GM18505 (cell line): ENCODE data around the gene CARD14.
"Not testable (repeated sequence)": the region's sequence is repeated elsewhere in the genome, so short reads cannot be mapped to it uniquely, and the experiment has no call there.

Experiments used
- ATAC-seq: cut with Tn5 transposase; IDR thresholded peaks from one replicate; pipeline ENCODE4 v1.9.1; 2021; ENCODE audit not compliant: unreplicated experiment
- POLR2A ChIP-seq: IDR thresholded peaks from 4 replicates; pipeline ENCODE4 v1.6.1; 2011; ENCODE audit warnings: borderline replicate concordance; ENCODE audit not compliant: insufficient read depth, insufficient read length; ENCODE audit errors: extremely low read depth

CARD14 gene

DNA sequence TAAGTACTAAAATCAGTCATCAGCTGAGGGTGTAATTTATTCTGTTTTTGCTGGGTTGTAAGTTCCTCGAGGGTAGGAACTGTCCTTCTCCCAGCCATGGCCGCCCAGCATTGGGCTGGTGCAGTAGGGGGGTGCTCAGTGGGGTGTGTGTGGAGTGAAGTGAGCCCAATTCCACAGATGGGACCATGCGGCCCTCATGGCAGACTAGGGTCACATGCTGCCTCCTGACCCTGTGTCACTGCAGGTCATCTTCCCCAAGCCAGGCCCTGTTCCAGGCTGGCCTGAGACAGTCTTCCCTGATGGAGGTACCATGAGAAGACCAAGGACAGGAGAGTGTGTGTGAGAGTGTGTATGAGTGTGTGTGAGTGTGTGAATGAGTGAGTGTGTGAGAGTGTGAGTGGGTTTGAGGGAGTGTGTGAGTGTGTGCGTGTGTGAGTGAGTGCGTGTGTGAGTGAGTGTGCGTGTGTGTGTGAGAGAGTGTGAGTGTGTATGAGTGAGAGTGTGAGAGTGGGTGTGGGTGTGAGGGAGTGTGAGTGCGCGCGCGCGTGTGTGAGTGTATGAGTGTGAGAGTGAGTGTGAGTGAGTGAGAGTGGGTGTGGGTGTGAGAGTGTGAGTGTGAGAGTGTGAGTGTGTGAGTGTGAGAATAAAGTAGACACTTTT is 54.1 kb downstream of the CARD14 start:
- TF ChIP-seq POLR2A: no peak
- no peak for ATAC-seq

DNA sequence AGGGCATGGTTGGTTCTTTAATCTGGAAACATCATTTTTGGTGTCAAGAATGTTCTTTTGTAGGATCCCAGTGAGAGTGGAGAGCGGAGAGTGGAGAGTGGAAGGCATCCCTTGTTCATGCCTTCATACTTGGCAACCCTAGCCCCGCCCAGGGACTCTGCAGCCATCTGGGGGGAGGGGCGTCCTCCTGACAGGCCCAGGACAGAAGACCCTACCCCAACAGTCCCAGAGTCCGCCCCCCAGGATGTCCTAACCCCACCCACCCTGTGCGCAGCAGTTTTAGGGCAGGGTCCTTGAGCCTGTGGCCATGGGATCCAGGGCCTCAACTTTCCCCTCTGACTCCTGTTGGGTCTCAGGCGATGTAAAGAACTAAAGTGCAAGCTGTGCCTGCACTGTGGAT is 54.9 kb downstream of the CARD14 start:
- no peak for TF ChIP-seq POLR2A
- no peak for ATAC-seq

DNA sequence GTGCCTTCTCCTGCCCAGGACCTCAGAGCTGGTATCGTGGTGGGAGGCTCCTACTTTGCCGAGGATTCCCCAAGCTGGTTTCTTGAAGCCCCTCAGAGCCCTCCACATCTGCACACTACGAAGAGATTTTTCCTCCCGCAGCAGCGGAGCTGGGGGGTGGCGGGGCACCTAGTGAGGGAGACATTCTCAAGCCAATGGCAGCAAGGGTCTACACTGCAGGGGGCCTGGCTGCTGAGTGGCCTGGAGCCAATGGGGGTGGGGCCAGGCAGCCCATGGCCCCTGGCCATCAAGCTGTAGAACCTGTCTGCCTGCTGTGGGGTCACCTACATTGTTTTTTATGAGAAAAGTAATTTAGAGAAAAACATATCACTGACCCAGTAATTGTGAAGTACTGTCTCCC is 55.4 kb downstream of the CARD14 start:
- no peak for TF ChIP-seq POLR2A
- ATAC-seq: no peak

DNA sequence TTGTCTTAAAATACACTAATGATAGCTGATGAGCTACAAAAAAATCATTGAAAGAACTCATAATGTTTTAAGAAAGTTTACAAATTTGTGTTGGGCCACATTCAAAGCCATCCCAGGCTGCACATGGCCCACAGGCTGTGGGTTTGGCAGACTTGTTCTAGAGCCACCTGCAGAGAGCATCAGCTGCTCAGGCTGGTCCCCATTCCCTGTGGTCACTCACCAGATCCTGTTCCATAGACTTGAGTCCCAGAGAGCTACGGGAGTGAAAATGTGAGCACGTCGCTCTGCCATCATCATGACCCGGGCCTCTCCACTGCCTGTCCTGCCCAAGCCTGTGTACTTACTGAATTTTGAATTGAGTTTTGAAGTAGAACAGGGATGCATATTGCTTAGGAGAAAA is 57.3 kb downstream of the CARD14 start:
- TF ChIP-seq POLR2A: no peak

DNA sequence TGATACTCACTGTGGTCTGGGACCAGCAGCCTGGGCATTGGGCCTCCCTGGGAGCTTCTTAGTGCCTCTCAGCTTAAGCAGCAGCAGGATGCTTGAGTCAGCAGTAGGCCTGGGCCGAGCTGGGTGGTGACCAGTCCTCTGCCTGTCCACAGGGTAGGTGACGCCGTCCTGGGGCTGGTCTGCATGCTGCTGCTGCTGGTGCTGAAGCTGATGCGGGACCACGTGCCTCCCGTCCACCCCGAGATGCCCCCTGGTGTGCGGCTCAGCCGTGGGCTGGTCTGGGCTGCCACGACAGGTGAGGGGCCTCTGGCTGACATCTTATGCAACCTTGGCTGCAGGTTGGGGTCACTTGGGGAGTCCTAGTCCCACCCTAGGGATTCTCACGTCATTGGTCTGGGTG is 57.8 kb downstream of the CARD14 start:
- no peak for ATAC-seq
- no peak for TF ChIP-seq POLR2A

More for the DNA sequence above, 57.3 kb downstream of the CARD14 start:
- ATAC-seq: no peak

DNA sequence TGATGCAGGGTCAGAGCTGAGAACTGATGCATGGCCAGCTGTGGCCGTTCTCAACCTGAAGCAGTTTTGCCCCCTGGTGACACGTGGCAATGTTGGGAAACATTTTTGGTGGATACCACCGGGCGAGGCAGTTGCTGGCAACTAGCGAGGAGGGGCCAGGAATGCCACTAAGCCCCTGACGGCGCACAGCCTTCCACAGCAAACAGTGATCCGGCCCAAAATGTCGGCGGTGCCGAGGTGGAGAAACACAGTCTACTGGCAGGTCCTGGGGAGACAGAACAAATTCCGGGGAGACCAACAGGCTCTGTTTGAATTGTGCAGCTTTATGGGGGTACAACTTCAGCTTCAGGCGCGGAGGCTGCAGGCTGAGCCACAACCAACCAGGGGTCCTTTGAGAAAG is 58.6 kb downstream of the CARD14 start:
- no peak for ATAC-seq
- no peak for TF ChIP-seq POLR2A

DNA sequence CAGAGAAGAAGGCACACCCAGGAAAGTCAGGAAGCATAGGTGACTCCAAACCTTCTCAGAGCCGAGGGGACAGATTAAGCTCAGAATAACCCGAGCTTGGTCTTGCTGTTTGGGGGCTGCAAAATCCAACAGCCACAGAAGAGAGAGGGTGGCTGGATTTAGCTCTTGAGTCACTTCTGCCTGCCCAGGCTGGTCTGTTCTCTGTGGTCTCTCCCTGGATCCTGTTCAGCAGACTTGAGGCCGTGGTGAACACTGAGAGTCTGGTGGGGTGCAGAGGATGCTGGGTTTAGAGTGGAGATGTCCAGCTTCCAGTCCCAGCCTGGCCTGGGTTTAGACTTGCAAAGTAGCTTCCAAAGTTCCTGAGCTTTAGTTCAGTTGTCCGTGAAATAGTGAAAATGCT is 59.2 kb downstream of the CARD14 start:
- no peak for ATAC-seq
- no peak for TF ChIP-seq POLR2A

DNA sequence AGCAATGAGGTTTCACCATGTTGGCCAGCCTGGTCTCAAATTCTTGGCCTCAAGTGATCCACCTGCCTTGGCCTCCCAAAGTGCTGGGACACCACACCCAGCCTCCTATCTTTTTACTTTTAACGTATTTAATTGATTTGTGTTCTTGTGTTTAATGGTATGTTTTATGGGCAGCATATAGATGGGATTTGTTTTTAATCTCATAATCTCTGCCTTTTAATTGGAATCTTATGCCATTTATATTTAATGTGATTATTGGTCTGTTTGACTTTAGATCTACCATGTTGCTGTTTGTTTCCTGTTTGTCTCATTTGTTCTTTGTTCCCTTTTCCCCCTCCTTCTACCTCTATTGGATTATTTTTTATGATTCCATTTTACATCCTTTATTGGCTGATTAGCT is 62.6 kb downstream of the CARD14 start:
- no peak for ATAC-seq
- TF ChIP-seq POLR2A: no peak

DNA sequence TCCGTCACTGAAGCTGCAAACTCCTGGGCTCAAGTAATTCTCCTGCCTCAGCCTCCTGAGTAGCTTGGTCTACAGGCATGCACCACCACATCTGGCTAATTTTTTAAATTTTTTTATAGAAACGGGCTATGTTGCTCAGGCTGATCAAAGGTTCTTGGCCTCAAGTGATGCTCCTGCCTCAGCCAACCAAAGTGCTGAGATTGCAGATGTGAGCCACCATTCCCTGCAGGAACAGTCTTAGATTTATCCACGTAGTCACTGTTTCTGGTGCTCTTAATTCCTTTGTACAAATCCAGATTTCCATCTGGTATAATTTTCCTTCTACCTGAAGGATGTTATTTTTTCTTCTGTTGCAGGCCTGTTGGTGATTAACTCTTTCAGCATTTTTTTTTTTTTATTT is 63.4 kb downstream of the CARD14 start:
- TF ChIP-seq POLR2A: no peak
- ATAC-seq: no peak

DNA sequence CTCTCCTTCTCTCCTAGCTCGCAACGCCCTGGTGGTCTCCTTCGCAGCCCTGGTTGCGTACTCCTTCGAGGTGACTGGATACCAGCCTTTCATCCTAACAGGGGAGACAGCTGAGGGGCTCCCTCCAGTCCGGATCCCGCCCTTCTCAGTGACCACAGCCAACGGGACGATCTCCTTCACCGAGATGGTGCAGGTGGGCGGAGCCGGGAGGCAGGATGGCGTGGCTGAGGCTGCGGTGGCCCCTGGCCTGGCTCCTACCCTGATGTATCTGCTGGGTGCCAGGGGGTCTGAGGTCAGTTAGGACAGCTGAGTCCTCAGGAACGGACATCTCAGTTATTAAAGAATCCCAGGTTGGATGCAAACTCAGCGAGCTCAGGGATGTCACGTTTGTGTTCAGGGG is 67.1 kb downstream of the CARD14 start:
- TF ChIP-seq POLR2A: no peak
- no peak for ATAC-seq

DNA sequence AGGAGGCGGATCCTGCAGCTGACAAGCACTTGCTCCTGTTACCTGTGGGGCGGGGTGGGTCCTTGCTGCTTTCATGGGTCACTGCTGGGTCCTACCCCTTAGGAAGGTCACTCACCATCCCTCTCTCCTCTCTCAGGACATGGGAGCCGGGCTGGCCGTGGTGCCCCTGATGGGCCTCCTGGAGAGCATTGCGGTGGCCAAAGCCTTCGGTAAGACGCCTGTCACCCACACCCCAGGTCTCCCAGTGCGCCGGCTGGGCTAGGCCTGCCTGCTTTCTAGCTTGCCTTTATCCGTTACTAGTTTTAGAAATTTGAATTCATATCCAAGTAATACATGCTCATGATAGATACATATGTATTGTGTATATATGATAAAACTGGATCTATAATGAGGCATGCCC is 67.6 kb downstream of the CARD14 start:
- no peak for ATAC-seq
- no peak for TF ChIP-seq POLR2A

DNA sequence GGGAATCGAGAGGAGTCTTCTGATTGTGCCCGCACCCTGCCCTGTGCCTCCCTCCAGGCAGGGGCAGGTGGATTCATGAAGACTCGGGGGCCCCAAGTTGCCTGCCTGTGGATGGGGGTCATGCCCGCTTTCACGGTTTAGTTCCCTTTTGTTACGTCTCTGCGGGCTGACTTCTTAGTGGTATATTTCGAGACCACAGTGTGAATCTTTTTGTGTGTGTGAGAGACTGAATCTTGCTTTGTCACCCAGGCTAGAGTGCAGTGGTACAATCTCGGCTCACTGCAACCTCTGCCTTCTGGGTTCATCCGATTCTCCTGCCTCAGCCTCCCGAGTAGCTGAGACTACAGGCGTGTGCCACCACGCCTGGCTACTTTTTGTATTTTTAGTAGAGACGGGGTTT is 72.7 kb downstream of the CARD14 start:
- TF ChIP-seq POLR2A: no peak

DNA sequence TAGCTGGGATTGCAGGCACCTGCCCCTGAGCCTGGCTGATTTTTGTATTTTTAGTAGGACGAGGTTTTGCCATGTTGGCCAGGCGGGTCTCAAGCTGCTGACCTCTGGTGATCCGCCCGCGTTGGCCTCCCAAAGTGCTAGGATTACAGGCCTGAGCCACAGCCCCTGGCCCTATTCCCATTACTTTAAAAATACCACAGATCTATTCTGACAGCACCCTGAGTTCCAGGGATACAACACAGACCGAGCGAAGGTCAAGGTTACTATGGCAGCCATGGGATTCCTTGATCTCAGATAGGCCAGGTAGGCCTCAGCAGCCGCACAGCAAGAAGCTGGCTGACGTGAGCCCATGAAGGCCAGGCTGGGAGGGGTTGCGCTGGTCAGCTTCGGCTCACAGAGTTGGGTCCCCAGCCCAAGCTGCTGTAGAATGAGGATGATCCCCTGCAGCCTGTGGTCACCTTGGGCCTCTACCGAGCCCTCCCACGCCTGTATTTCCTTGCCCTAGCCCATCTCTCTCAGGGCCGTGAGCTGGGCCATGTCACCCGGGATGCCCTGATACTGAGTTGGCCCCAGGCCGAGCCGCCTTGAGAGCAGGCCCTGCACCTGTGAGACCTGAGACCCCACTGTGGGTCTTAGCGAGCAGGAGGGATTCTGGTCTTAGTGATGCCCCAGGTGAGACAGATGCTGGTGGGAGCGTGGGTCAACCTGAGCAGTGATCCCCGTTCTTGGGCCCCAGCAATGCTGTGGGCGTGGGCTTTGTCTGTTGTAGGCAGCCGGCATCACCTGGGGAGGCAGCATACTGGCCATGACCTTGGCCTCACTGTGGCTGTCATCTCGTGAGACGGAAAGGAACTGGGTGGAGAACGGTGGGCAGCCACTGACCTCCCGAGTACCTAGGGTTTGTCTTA is 74.0 kb downstream of the CARD14 start:
- no peak for ATAC-seq
- TF ChIP-seq POLR2A: no peak

More for the DNA sequence above, 72.7 kb downstream of the CARD14 start:
- ATAC-seq: no peak

DNA sequence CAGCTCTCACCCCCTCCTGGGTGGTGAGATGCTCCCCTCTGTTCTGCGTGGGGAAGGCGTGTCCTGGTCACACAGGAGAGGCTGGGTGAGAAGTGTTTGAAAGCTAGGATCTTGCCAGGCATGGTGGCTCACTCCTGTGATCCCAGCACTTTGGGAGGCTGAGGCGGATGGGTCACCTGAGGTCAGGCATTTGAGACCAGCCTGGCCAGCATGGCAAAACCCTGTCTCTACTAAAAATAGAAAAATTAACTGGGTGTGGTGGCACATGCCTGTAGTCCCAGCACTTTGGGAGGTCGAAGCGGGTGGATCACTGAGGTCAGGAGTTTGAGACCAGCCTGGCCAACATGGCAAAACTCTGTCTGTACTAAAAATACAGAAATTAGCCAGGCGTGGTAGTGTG is 74.6 kb downstream of the CARD14 start:
- not testable (repeated sequence) for ATAC-seq
